Naive B cell (primary cell): Measurements from ENCODE around the gene TAS1R2. TPM values are rescaled to one million over a fixed set of nuclear protein-coding genes. Genes with fewer than 3 reads are reported as not detected.

Source experiments
- ATAC-seq, 2 donors: fragments of 150-1000 bp; cut with Tn5 transposase; 2 replicates each; pipeline ENCODE4 v1.10.0; 2021; ENCODE audit warnings: low read depth in 2 of 2, mild to moderate bottlenecking in 2 of 2, moderate library complexity in 2 of 2
- DNase-seq: peaks from one replicate; pipeline ENCODE4 v3.0.0; 2022
- H3K27ac Mint-ChIP-seq, 6 donors: one replicate each; pipeline ENCODE4 v1.8.0; 2020 to 2022; ENCODE audit warnings: mild to moderate bottlenecking in 6 of 6, mixed read lengths in 6 of 6, moderate library complexity in 5 of 6, inconsistent platforms in 2 of 6
- H3K27me3 Mint-ChIP-seq, 3 donors: one replicate each; pipeline ENCODE4 v1.8.0; 2021 to 2022; ENCODE audit warnings: mixed read lengths in 3 of 3, mild to moderate bottlenecking in 1 of 3
- H3K36me3 Mint-ChIP-seq, 2 donors: one replicate each; pipeline ENCODE4 v1.8.0; 2020 to 2022; ENCODE audit warnings: mixed read lengths in 2 of 2, inconsistent platforms in 1 of 2, mild to moderate bottlenecking in 1 of 2
- H3K4me1 Mint-ChIP-seq, 3 donors: one replicate each; pipeline ENCODE4 v1.8.0; 2020 to 2022; ENCODE audit warnings: mixed read lengths in 3 of 3, inconsistent platforms in 1 of 3, mild to moderate bottlenecking in 1 of 3, moderate library complexity in 1 of 3
- H3K4me3 Mint-ChIP-seq, 8 donors: one replicate each; pipeline ENCODE4 v1.8.0; 2020 to 2022; ENCODE audit warnings: mild to moderate bottlenecking in 8 of 8, mixed read lengths in 8 of 8, moderate library complexity in 8 of 8, inconsistent platforms in 2 of 8
- H3K9me3 Mint-ChIP-seq, 7 donors: one replicate each; pipeline ENCODE4 v1.8.0; 2020 to 2022; ENCODE audit warnings: mixed read lengths in 7 of 7, mild to moderate bottlenecking in 5 of 7, inconsistent platforms in 2 of 7, moderate library complexity in 1 of 7
- polyA plus RNA-seq, 6 donors: library from polyadenylated mRNA; unstranded; fragments of 300-500 nt; fragmentation: Illumina TruSeq; gene quantifications; one replicate each; pipeline ENCODE4 v1.2.3, GENCODE V29; 2021; ENCODE audit warnings: low read depth in 6 of 6

Gene TAS1R2
- polyA plus RNA-seq, 6 donors from 2014 or later, result not detected

DNA sequence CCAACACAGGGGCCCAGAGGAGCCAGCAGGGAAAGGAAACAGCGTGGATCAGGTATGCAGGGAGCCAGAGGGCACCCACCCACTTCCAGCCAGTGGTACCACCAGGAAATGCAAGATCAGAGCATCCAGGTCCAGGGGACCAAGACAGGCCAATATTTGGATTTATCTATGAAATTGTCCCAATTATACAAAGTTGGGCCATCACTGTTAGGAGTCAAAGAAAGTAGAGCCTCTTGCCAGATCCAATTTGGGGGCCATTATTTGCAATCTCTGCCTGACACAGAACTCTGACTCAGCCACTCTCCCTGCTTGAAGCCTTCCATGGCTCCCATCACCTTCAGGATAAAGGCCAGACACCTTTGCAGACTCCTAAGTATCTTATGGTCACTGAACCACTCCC, 21.1 kb upstream of the TAS1R2 start:
- H3K27ac Mint-ChIP-seq, result no peak overlapping the region
- no peaks in the 10 kb centered on the region for H3K36me3 Mint-ChIP-seq
- H3K4me3 Mint-ChIP-seq, result no peak overlapping the region
- H3K9me3 Mint-ChIP-seq, result no peaks in the 10 kb centered on the region
- DNase-seq, result no peak
- no peaks in the 10 kb centered on the region for H3K27me3 Mint-ChIP-seq
- peaks cover 0 to under 1% (median 0%) of the 10 kb centered on the region in 3 donors for H3K4me1 Mint-ChIP-seq
- ATAC-seq, result no peak

GRCh38 chr1:18879791-18880309, 20.4 kb upstream of the TAS1R2 start:
- Mint-ChIP-seq H3K36me3 (no peaks in the 10 kb centered on the region), H3K9me3 (no peaks in the 10 kb centered on the region), H3K27me3 (no peaks in the 10 kb centered on the region), H3K27ac (peak overlapping the region in 1 of 6 donors; percentile 30), H3K4me1 (peaks cover 0 to 4% (median 0%) of the 10 kb centered on the region in 3 donors), H3K4me3 (no peak overlapping the region)
- ATAC-seq (no peak), DNase-seq (no peak)

- H3K27ac Mint-ChIP-seq, result no peak overlapping the region
- H3K9me3 Mint-ChIP-seq, result no peaks in the 10 kb centered on the region
- no peak overlapping the region for H3K4me3 Mint-ChIP-seq
- H3K4me1 Mint-ChIP-seq, result peaks cover 0 to 4% (median 0%) of the 10 kb centered on the region in 3 donors
- no peaks in the 10 kb centered on the region for H3K27me3 Mint-ChIP-seq
- no peak for ATAC-seq
- no peaks in the 10 kb centered on the region for H3K36me3 Mint-ChIP-seq
- no peak for DNase-seq
These were observed 19.8 kb upstream of the TAS1R2 start for GRCh38 chr1:18879215-18879790.

DNA sequence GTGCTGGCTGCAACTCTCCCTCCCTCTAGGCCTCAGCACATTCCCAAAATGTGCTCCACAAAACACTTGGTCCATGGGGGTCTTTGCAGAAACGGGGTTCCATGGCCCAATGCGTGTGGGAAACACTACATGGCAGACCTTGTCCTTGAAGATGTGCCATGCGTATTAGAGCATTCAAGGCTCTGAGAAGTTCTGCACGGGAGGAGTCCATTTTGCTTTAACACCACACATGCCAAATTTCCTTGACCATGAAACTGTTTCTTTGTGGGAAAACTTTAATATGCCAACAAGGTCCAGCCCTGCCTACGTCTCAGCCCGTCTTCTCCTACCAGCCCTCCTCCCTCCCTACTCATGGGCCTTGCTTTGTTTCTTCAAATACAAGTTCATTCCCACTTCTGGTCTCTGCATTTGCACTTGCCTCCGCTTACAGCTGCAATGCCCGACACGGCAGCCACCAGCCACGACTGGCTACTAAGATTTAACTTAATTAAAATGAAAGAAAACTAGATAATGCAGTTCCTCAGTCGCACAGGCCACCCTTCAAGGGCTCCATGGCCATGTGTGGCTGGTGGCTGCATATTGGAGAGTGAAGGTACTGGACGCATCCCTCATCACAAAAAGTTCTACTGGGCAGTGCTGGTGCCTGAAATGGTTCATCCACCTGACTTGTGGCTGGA, 19.2 kb upstream of the TAS1R2 start:
- Mint-ChIP-seq H3K36me3 (no peaks in the 10 kb centered on the region), H3K27ac (no peak overlapping the region), H3K4me1 (peaks cover 0 to 4% (median 0%) of the 10 kb centered on the region in 3 donors), H3K27me3 (no peaks in the 10 kb centered on the region), H3K9me3 (no peaks in the 10 kb centered on the region), H3K4me3 (no peak overlapping the region)
- DNase-seq (no peak), ATAC-seq (no peak)

- Mint-ChIP-seq H3K36me3 (no peaks in the 10 kb centered on the region), H3K27me3 (no peaks in the 10 kb centered on the region)
- no peak for ATAC-seq
These were observed 17.8 kb upstream of the TAS1R2 start for GRCh38 chr1:18877282-18877681.

GRCh38 chr1:18876210-18876609, 16.8 kb upstream of the TAS1R2 start:
- H3K4me3 Mint-ChIP-seq, result no peak overlapping the region
- no peaks in the 10 kb centered on the region for H3K36me3 Mint-ChIP-seq
- peaks cover 0 to 4% (median 0%) of the 10 kb centered on the region in 3 donors for H3K4me1 Mint-ChIP-seq
- no peaks in the 10 kb centered on the region for H3K27me3 Mint-ChIP-seq
- H3K27ac Mint-ChIP-seq, result no peak overlapping the region
- H3K9me3 Mint-ChIP-seq, result no peaks in the 10 kb centered on the region
- ATAC-seq (no peak), DNase-seq (no peak)

More at GRCh38 chr1:18877282-18877681, 17.8 kb upstream of the TAS1R2 start:
- Mint-ChIP-seq H3K9me3 (no peaks in the 10 kb centered on the region), H3K27ac (no peak overlapping the region), H3K4me1 (peaks cover 0 to 4% (median 0%) of the 10 kb centered on the region in 3 donors), H3K4me3 (no peak overlapping the region)
- no peak for DNase-seq

GRCh38 chr1:18875796-18876128, 16.3 kb upstream of the TAS1R2 start:
- ATAC-seq (no peak), DNase-seq (no peak)
- no peak overlapping the region for H3K4me3 Mint-ChIP-seq
- no peaks in the 10 kb centered on the region for H3K9me3 Mint-ChIP-seq
- H3K27me3 Mint-ChIP-seq, result no peaks in the 10 kb centered on the region
- H3K36me3 Mint-ChIP-seq, result no peaks in the 10 kb centered on the region
- H3K4me1 Mint-ChIP-seq, result peaks cover 0 to 4% (median 0%) of the 10 kb centered on the region in 3 donors
- H3K27ac Mint-ChIP-seq, result no peak overlapping the region

DNA sequence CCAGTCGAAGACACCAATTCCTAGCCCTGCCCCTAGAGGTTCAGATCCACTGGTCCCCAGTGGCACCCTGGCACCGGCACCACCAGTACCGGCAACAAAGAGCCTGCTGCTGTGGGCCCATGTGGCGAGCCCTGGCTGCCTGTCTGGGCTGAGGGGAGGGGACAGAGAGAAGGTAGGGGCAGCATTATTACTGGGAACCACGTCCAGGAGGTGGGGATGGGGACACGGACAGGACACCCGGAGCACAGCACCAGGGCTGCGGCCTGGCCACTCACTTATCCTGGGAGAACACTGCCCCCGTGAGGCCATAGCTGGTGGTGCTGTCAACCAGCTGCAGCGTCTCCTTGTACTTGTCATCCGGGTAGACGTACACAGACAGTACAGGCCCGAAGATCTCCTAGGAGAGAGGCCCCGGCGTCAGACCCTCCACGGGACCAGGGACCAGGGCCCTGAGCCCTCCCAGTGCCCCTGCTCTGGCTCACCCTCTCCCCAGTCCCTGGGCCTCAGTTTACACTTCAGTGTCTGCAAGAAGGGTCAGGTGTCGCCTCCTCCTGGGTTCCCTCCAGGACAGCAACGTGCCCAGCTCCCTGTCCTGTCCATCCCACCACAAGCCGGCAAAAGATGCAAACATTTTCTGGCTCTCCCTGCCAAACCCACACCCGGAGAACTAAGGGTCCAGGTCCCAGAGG, 15.8 kb upstream of the TAS1R2 start:
- Mint-ChIP-seq H3K27ac (peak overlapping the region in 1 of 6 donors; percentile 43), H3K9me3 (no peaks in the 10 kb centered on the region), H3K4me1 (peaks cover 0 to 4% (median 0%) of the 10 kb centered on the region in 3 donors), H3K4me3 (no peak overlapping the region), H3K27me3 (no peaks in the 10 kb centered on the region), H3K36me3 (no peaks in the 10 kb centered on the region)
- no peak for ATAC-seq
- DNase-seq, result peak; percentile 25

DNA sequence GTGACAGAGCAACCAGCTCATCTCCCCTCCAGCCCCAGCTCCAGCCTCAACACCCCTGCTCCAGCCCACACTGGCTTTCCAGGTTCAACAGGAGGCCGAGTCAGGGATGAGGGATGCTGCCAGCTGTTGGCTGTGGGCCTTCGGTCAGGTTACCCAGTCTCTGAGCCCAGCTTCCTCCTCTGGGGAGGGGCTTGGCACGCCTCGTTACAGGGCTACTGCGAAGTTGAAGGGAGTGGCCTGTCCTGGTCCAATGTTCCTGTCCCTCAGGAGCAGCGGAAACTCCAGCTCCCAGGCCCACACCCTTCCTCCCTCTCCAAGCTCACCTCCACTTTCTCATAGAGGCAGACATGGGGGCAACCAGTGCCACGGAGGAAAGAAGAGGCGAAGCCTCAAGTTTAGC, 15.1 kb upstream of the TAS1R2 start:
- H3K4me3 Mint-ChIP-seq, result no peak overlapping the region
- H3K4me1 Mint-ChIP-seq, result peaks cover 0 to 4% (median 0%) of the 10 kb centered on the region in 3 donors
- H3K27ac Mint-ChIP-seq, result no peak overlapping the region
- ATAC-seq, result no peak
- DNase-seq, result no peak
- H3K9me3 Mint-ChIP-seq, result no peaks in the 10 kb centered on the region
- H3K27me3 Mint-ChIP-seq, result no peaks in the 10 kb centered on the region
- H3K36me3 Mint-ChIP-seq, result no peaks in the 10 kb centered on the region

DNA sequence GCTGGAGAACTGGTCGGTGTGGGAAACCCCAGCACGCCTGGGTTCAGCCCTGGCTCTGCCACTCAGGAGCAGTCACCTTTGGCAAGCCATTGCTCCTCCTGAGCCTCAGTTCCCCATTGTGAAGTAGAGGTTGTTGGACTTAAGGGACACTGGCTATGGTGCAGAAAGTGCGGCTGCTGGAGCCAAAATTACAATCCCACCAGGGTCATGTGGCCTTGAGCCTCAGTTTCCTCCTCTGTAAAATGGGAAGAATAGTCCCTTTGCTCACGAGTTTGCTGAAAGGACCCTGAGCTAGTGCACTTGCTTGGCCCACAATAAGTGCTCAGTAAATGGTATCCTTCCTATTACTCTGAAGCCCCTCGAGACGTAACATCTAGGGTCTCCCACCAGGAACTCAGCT, 14.6 kb upstream of the TAS1R2 start:
- Mint-ChIP-seq H3K4me3 (no peak overlapping the region), H3K4me1 (peaks cover 0 to 4% (median 0%) of the 10 kb centered on the region in 3 donors), H3K36me3 (no peaks in the 10 kb centered on the region), H3K9me3 (no peaks in the 10 kb centered on the region), H3K27me3 (no peaks in the 10 kb centered on the region), H3K27ac (no peak overlapping the region)
- DNase-seq (no peak), ATAC-seq (no peak)

DNA sequence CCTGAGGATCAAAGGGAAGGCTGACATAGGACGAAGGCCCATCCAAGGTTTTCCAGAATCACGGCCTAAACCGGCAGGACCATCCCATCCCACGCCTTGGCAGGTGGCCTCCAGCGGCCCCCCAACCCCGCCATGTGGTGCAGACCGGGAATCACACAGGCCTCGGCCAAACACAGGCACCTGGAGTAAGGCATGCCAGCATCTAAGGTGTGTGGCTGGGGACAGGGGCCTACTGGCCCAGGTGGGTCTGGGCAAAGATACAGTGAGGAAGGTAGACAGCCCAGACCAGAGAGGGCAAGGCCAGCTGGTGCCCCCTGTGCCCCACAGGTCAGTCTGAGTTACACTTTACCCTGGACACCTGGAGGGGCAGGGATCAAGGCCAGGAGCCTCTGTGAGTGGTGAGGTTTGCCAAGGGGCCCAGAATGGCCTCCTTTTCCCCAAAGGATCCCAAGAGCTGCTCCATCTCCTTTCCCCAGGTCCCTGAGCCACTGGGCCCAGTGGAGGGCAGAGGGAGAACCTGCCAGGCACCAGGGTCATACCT, 12.7 kb upstream of the TAS1R2 start:
- peaks cover 0 to 6% (median 0%) of the 10 kb centered on the region in 3 donors for H3K27me3 Mint-ChIP-seq
- ATAC-seq, result no peak

GRCh38 chr1:18871401-18872070, 12.1 kb upstream of the TAS1R2 start:
- no peak overlapping the region for H3K27ac Mint-ChIP-seq
- ATAC-seq, result no peak

More for the DNA sequence above, 12.7 kb upstream of the TAS1R2 start:
- Mint-ChIP-seq H3K9me3 (no peaks in the 10 kb centered on the region), H3K4me1 (peaks cover 0 to 4% (median 0%) of the 10 kb centered on the region in 3 donors), H3K27ac (peak overlapping the region in 2 of 6 donors; percentile 32 to 47), H3K4me3 (peak overlapping the region in 1 of 8 donors; percentile 22), H3K36me3 (no peaks in the 10 kb centered on the region)
- no peak for DNase-seq

GRCh38 chr1:18870957-18871356, 11.5 kb upstream of the TAS1R2 start:
- Mint-ChIP-seq H3K4me1 (peaks cover 0 to 4% (median 0%) of the 10 kb centered on the region in 3 donors), H3K36me3 (no peaks in the 10 kb centered on the region), H3K27me3 (peaks cover 0 to 13% (median 5%) of the 10 kb centered on the region in 3 donors), H3K27ac (no peak overlapping the region), H3K9me3 (no peaks in the 10 kb centered on the region), H3K4me3 (no peak overlapping the region)
- ATAC-seq, result no peak
- DNase-seq, result no peak

More at GRCh38 chr1:18871401-18872070, 12.1 kb upstream of the TAS1R2 start:
- Mint-ChIP-seq H3K4me3 (no peak overlapping the region), H3K9me3 (no peaks in the 10 kb centered on the region), H3K36me3 (no peaks in the 10 kb centered on the region), H3K4me1 (peaks cover 0 to 4% (median 0%) of the 10 kb centered on the region in 3 donors), H3K27me3 (peaks cover 0 to 12% (median 5%) of the 10 kb centered on the region in 3 donors)
- no peak for DNase-seq
